HS-27A (cell line): ENCODE measurements around the gene IL1RAPL2.

Source experiments
- DNase-seq: peaks from one replicate; pipeline ENCODE4 v3.0.0-alpha.2; 2012; ENCODE audit warnings: low read depth, missing footprints

IL1RAPL2 gene

GRCh38 chrX:105269386-105269785 lies 703.4 kb downstream of the IL1RAPL2 start:
- DNase-seq = no peak

GRCh38 chrX:105273326-105273725 lies 707.3 kb downstream of the IL1RAPL2 start:
- DNase-seq = no peak

- DNase-seq = no peak
These were observed 708.1 kb downstream of the IL1RAPL2 start for GRCh38 chrX:105274091-105274490.

- no peak for DNase-seq
These were observed 711.1 kb downstream of the IL1RAPL2 start for GRCh38 chrX:105277132-105277531.

- no peak for DNase-seq
These were observed 716.1 kb downstream of the IL1RAPL2 start for GRCh38 chrX:105282077-105282476.

- DNase-seq = no peak
These were observed 731.0 kb downstream of the IL1RAPL2 start for GRCh38 chrX:105297041-105297440.

GRCh38 chrX:105299286-105299685 lies 733.3 kb downstream of the IL1RAPL2 start:
- no peak for DNase-seq

GRCh38 chrX:105302246-105302645 lies 736.2 kb downstream of the IL1RAPL2 start:
- no peak for DNase-seq

- no peak for DNase-seq
These were observed 741.8 kb downstream of the IL1RAPL2 start for GRCh38 chrX:105307762-105308161.

- DNase-seq = no peak
These were observed 747.6 kb downstream of the IL1RAPL2 start for GRCh38 chrX:105313596-105313995.

GRCh38 chrX:105314458-105314857 lies 748.5 kb downstream of the IL1RAPL2 start:
- DNase-seq = no peak

- DNase-seq = no peak
These were observed 749.2 kb downstream of the IL1RAPL2 start for GRCh38 chrX:105315248-105315647.

- DNase-seq = no peak
These were observed 751.1 kb downstream of the IL1RAPL2 start for GRCh38 chrX:105317117-105317516.

GRCh38 chrX:105323928-105324327 lies 757.9 kb downstream of the IL1RAPL2 start:
- DNase-seq = peak; percentile 35

- DNase-seq = no peak
These were observed 762.8 kb downstream of the IL1RAPL2 start for GRCh38 chrX:105328773-105329172.

- peak; percentile 58 for DNase-seq
These were observed 765.2 kb downstream of the IL1RAPL2 start for GRCh38 chrX:105331244-105331643.

- DNase-seq = no peak
These were observed 781.4 kb downstream of the IL1RAPL2 start for GRCh38 chrX:105347373-105347772.

- no peak for DNase-seq
These were observed 783.5 kb downstream of the IL1RAPL2 start for GRCh38 chrX:105349476-105349875.

GRCh38 chrX:105375816-105376215 lies 809.8 kb downstream of the IL1RAPL2 start:
- no peak for DNase-seq

GRCh38 chrX:105424729-105425128 lies 858.7 kb downstream of the IL1RAPL2 start:
- no peak for DNase-seq

GRCh38 chrX:105451401-105451800 lies 885.4 kb downstream of the IL1RAPL2 start:
- no peak for DNase-seq

GRCh38 chrX:105458846-105459245 lies 892.8 kb downstream of the IL1RAPL2 start:
- no peak for DNase-seq

GRCh38 chrX:105460376-105460775 lies 894.4 kb downstream of the IL1RAPL2 start:
- DNase-seq = no peak

GRCh38 chrX:105461016-105461415 lies 895.0 kb downstream of the IL1RAPL2 start:
- DNase-seq = no peak

GRCh38 chrX:105462186-105462585 lies 896.2 kb downstream of the IL1RAPL2 start:
- no peak for DNase-seq
